ENCODE results near the gene ARID4B. TPM values are rescaled to one million over a fixed set of nuclear protein-coding genes. Genes with fewer than 3 reads are reported as not detected.

ARID4B gene
- total and polyA plus RNA-seq, 2 of the 13 experiments (the other 11 are each of a cell fraction or from before 2014, with no cell fraction given) = 9.7 to 24.6 TPM

DNA sequence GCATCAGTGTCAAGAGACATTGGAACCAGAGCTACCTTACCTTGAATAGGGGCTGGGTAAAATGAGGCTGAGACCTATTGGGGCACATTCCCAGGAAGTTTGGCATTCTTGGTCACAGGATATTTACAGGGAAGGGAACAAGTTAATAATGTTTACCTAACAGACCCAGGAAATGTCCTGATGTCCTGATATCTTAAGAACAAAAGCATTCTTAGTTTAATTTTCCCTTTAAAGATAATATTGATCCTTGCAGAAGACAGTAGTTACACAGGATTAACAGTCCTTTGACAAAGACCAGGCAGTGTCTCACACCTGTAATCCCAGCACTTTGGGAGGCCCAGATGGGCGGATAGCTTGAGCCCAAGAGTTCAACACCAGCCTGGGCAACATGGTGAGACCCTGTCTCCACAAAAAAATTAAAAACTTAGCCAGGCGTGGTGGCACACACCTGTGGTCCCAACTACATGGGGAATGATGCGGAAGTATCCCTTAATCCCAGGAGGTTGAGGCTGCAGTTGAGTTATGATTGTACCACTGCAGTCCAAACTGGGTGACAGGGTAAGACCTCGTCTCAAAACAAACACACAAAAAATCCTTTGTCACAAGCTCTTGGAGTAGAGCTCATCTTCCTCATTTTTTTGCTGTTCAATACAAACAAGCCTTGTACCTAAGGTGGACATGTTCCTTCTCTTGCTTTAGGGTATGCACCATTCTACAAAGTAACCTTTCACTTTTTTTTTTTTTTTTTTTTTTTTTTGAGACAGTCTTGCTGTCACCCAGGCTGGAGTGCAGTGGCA, 198.0 kb downstream of the ARID4B start (continued):
- TF ChIP-seq HNF1A (IDR thresholded peaks at IDR 0.05; ENCODE audit: low read depth) = 0 out of 2 replicates have a peak, but pooled peaks have one; percentile 55
- no peak; the same call in 1 of the 2 replicates for TF ChIP-seq HNF1A (CRISPR knock-in tag; IDR thresholded peaks at IDR 0.05; ENCODE audit: borderline replicate concordance)
- TF ChIP-seq, protein P1, sequence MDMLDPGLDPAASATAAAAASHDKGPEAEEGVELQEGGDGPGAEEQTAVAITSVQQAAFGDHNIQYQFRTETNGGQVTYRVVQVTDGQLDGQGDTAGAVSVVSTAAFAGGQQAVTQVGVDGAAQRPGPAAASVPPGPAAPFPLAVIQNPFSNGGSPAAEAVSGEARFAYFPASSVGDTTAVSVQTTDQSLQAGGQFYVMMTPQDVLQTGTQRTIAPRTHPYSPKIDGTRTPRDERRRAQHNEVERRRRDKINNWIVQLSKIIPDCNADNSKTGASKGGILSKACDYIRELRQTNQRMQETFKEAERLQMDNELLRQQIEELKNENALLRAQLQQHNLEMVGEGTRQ (IDR thresholded peaks at IDR 0.05; ENCODE audit: low read depth, low read length) = no peak
- TF ChIP-seq, protein P1 (CRISPR knock-in tag; IDR thresholded peaks at IDR 0.05; ENCODE audit: borderline replicate concordance) = no peak
- TF ChIP-seq, protein P2, sequence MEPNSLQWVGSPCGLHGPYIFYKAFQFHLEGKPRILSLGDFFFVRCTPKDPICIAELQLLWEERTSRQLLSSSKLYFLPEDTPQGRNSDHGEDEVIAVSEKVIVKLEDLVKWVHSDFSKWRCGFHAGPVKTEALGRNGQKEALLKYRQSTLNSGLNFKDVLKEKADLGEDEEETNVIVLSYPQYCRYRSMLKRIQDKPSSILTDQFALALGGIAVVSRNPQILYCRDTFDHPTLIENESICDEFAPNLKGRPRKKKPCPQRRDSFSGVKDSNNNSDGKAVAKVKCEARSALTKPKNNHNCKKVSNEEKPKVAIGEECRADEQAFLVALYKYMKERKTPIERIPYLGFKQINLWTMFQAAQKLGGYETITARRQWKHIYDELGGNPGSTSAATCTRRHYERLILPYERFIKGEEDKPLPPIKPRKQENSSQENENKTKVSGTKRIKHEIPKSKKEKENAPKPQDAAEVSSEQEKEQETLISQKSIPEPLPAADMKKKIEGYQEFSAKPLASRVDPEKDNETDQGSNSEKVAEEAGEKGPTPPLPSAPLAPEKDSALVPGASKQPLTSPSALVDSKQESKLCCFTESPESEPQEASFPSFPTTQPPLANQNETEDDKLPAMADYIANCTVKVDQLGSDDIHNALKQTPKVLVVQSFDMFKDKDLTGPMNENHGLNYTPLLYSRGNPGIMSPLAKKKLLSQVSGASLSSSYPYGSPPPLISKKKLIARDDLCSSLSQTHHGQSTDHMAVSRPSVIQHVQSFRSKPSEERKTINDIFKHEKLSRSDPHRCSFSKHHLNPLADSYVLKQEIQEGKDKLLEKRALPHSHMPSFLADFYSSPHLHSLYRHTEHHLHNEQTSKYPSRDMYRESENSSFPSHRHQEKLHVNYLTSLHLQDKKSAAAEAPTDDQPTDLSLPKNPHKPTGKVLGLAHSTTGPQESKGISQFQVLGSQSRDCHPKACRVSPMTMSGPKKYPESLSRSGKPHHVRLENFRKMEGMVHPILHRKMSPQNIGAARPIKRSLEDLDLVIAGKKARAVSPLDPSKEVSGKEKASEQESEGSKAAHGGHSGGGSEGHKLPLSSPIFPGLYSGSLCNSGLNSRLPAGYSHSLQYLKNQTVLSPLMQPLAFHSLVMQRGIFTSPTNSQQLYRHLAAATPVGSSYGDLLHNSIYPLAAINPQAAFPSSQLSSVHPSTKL (CRISPR knock-in tag; IDR thresholded peaks at IDR 0.05) = peak; percentile 68
- TF ChIP-seq TMF1 (CRISPR knock-in tag; IDR thresholded peaks at IDR 0.05; ENCODE audit: low read depth) = no peak
- TF ChIP-seq, protein P3, sequence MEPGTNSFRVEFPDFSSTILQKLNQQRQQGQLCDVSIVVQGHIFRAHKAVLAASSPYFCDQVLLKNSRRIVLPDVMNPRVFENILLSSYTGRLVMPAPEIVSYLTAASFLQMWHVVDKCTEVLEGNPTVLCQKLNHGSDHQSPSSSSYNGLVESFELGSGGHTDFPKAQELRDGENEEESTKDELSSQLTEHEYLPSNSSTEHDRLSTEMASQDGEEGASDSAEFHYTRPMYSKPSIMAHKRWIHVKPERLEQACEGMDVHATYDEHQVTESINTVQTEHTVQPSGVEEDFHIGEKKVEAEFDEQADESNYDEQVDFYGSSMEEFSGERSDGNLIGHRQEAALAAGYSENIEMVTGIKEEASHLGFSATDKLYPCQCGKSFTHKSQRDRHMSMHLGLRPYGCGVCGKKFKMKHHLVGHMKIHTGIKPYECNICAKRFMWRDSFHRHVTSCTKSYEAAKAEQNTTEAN (CRISPR knock-in tag; conservative IDR thresholded peaks at IDR 0.05) = no peak
- no peak for TF ChIP-seq ZNF101 (CRISPR knock-in tag; IDR thresholded peaks at IDR 0.05; ENCODE audit: borderline replicate concordance, low read depth)
- TF ChIP-seq, protein P4, sequence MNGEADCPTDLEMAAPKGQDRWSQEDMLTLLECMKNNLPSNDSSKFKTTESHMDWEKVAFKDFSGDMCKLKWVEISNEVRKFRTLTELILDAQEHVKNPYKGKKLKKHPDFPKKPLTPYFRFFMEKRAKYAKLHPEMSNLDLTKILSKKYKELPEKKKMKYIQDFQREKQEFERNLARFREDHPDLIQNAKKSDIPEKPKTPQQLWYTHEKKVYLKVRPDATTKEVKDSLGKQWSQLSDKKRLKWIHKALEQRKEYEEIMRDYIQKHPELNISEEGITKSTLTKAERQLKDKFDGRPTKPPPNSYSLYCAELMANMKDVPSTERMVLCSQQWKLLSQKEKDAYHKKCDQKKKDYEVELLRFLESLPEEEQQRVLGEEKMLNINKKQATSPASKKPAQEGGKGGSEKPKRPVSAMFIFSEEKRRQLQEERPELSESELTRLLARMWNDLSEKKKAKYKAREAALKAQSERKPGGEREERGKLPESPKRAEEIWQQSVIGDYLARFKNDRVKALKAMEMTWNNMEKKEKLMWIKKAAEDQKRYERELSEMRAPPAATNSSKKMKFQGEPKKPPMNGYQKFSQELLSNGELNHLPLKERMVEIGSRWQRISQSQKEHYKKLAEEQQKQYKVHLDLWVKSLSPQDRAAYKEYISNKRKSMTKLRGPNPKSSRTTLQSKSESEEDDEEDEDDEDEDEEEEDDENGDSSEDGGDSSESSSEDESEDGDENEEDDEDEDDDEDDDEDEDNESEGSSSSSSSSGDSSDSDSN (CRISPR knock-in tag; IDR thresholded peaks at IDR 0.05) = no peak; the same call in 1 of the 2 replicates
- TF ChIP-seq, protein P5, sequence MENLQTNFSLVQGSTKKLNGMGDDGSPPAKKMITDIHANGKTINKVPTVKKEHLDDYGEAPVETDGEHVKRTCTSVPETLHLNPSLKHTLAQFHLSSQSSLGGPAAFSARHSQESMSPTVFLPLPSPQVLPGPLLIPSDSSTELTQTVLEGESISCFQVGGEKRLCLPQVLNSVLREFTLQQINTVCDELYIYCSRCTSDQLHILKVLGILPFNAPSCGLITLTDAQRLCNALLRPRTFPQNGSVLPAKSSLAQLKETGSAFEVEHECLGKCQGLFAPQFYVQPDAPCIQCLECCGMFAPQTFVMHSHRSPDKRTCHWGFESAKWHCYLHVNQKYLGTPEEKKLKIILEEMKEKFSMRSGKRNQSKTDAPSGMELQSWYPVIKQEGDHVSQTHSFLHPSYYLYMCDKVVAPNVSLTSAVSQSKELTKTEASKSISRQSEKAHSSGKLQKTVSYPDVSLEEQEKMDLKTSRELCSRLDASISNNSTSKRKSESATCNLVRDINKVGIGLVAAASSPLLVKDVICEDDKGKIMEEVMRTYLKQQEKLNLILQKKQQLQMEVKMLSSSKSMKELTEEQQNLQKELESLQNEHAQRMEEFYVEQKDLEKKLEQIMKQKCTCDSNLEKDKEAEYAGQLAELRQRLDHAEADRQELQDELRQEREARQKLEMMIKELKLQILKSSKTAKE (CRISPR knock-in tag; IDR thresholded peaks at IDR 0.05; ENCODE audit: borderline replicate concordance) = 0 out of 2 replicates have a peak, but pooled peaks have one; percentile 35

All from HepG2 (cell line).